ENCODE results near the gene MYBL2. TPM values are rescaled to one million over a fixed set of nuclear protein-coding genes. Genes with fewer than 3 reads are reported as not detected.

MYBL2 gene
- total and polyA plus RNA-seq, 2 experiments from 2014 or later: 3.5 to 13.8 TPM

GRCh38 chr20:43752051-43752360, 85.1 kb downstream of the MYBL2 start:
- WGBS (ENCODE audit: low lambda C conversion rate, missing lambda C conversion rate): 79% methylated on average over 4 of the region's 4 CpGs
- H3K4me1 ChIP-seq (ENCODE audit: insufficient read depth): no peaks in the 10 kb centered on the region
- TF ChIP-seq EZH2 (IDR thresholded peaks at IDR 0.05; ENCODE audit: borderline replicate concordance) (no peak), EZH2phosphoT487 (IDR thresholded peaks at IDR 0.05; ENCODE audit: low read depth, severe bottlenecking, unreplicated experiment) (no peak), CTCF (IDR thresholded peaks at IDR 0.05; ENCODE audit: poor library complexity) (no peak)
- H3K27ac ChIP-seq: no peak overlapping the region
- no peaks in the 10 kb centered on the region for H4K20me1 ChIP-seq (ENCODE audit: insufficient read depth, poor library complexity, severe bottlenecking)
- no peaks in the 10 kb centered on the region for H3K27me3 ChIP-seq
- DNase-seq (ENCODE audit: low spot score): no peak
- H3K79me2 ChIP-seq: no peaks in the 10 kb centered on the region
- H3K9me2 ChIP-seq (replicated peaks; ENCODE audit: insufficient read depth): no peaks in the 10 kb centered on the region
- H2AFZ ChIP-seq: no peak overlapping the region
- no peak overlapping the region for H3K4me2 ChIP-seq
- H3K9me3 ChIP-seq (ENCODE audit: low read depth): no peaks in the 10 kb centered on the region
- no peaks in the 10 kb centered on the region for H3K36me3 ChIP-seq (replicated peaks; ENCODE audit: insufficient read depth, low read depth)
- no peak overlapping the region for H3K4me3 ChIP-seq

GRCh38 chr20:43752561-43753301, 85.8 kb downstream of the MYBL2 start:
- Histone ChIP-seq H2AFZ (no peak overlapping the region), H3K27me3 (no peaks in the 10 kb centered on the region), H3K9me3 (ENCODE audit: low read depth) (no peaks in the 10 kb centered on the region), H4K20me1 (ENCODE audit: insufficient read depth, poor library complexity, severe bottlenecking) (no peaks in the 10 kb centered on the region), H3K4me1 (ENCODE audit: insufficient read depth) (no peaks in the 10 kb centered on the region), H3K36me3 (replicated peaks; ENCODE audit: insufficient read depth, low read depth) (no peaks in the 10 kb centered on the region), H3K4me2 (no peak overlapping the region), H3K9me2 (replicated peaks; ENCODE audit: insufficient read depth) (no peaks in the 10 kb centered on the region), H3K27ac (no peak overlapping the region), H3K79me2 (no peaks in the 10 kb centered on the region), H3K4me3 (no peak overlapping the region)
- TF ChIP-seq EZH2 (IDR thresholded peaks at IDR 0.05; ENCODE audit: borderline replicate concordance) (no peak), EZH2phosphoT487 (IDR thresholded peaks at IDR 0.05; ENCODE audit: low read depth, severe bottlenecking, unreplicated experiment) (no peak), CTCF (IDR thresholded peaks at IDR 0.05; ENCODE audit: poor library complexity) (no peak)
- WGBS (ENCODE audit: low lambda C conversion rate, missing lambda C conversion rate): 87% methylated on average over 13 of the region's 13 CpGs
- no peak for DNase-seq (ENCODE audit: low spot score)

- H3K4me1 ChIP-seq (ENCODE audit: insufficient read depth): no peaks in the 10 kb centered on the region
- H3K9me3 ChIP-seq (ENCODE audit: low read depth): no peaks in the 10 kb centered on the region
- no peak overlapping the region for H3K4me2 ChIP-seq
- TF ChIP-seq CTCF (IDR thresholded peaks at IDR 0.05; ENCODE audit: poor library complexity) (no peak), EZH2phosphoT487 (IDR thresholded peaks at IDR 0.05; ENCODE audit: low read depth, severe bottlenecking, unreplicated experiment) (no peak), EZH2 (IDR thresholded peaks at IDR 0.05; ENCODE audit: borderline replicate concordance) (no peak)
- no peaks in the 10 kb centered on the region for H3K9me2 ChIP-seq (replicated peaks; ENCODE audit: insufficient read depth)
- DNase-seq (ENCODE audit: low spot score): no peak
- H3K27me3 ChIP-seq: no peaks in the 10 kb centered on the region
- no peak overlapping the region for H2AFZ ChIP-seq
- no peaks in the 10 kb centered on the region for H3K36me3 ChIP-seq (replicated peaks; ENCODE audit: insufficient read depth, low read depth)
- H3K79me2 ChIP-seq: no peaks in the 10 kb centered on the region
- H4K20me1 ChIP-seq (ENCODE audit: insufficient read depth, poor library complexity, severe bottlenecking): no peaks in the 10 kb centered on the region
- no peak overlapping the region for H3K4me3 ChIP-seq
- no peak overlapping the region for H3K27ac ChIP-seq
- 93% methylated on average over 7 of the region's 7 CpGs for WGBS (ENCODE audit: low lambda C conversion rate, missing lambda C conversion rate)
Observed at GRCh38 chr20:43755390-43755789, 88.5 kb downstream of the MYBL2 start.
